Skeletal muscle tissue (tissue), 4 donors: ENCODE results near the gene HHIPL1. TPM values are rescaled to one million over a fixed set of nuclear protein-coding genes. Genes with fewer than 3 reads are reported as not detected.

Experiments used
- H3K27ac ChIP-seq: one replicate; pipeline ENCODE4 v1.7.0; 2013; ENCODE audit warnings: mild to moderate bottlenecking, low read depth, low read length, inconsistent platforms
- H3K27me3 ChIP-seq, 3 donors: one replicate each; pipeline ENCODE4 v1.7.0; 2013; ENCODE audit warnings: low read length in 3 of 3; ENCODE audit not compliant: control insufficient read depth in 3 of 3, insufficient read depth in 3 of 3
- H3K36me3 ChIP-seq, 3 donors: one replicate each; pipeline ENCODE4 v1.7.0; 2013; ENCODE audit warnings: low read length in 3 of 3; ENCODE audit not compliant: control insufficient read depth in 3 of 3, insufficient read depth in 3 of 3
- H3K4me1 ChIP-seq, 3 donors: one replicate each; pipeline ENCODE4 v1.7.0; 2013; ENCODE audit warnings: low read length in 3 of 3, mild to moderate bottlenecking in 3 of 3; ENCODE audit not compliant: control insufficient read depth in 3 of 3, insufficient read depth in 3 of 3
- H3K4me3 ChIP-seq, 3 donors: one replicate each; pipeline ENCODE4 v1.7.0; 2013; ENCODE audit warnings: low read length in 3 of 3
- H3K9ac ChIP-seq, 3 donors: one replicate each; pipeline ENCODE4 v1.7.0; 2013; ENCODE audit warnings: low read length in 3 of 3, mild to moderate bottlenecking in 3 of 3, moderate library complexity in 2 of 3, low read depth in 1 of 3
- H3K9me3 ChIP-seq, 3 donors: one replicate each; pipeline ENCODE4 v1.7.0; 2013; ENCODE audit warnings: low read length in 3 of 3; ENCODE audit not compliant: control insufficient read depth in 3 of 3
- total RNA-seq: library from RNA; depleted of rRNA; stranded (reverse); fragments of >200 nt; gene quantifications from one replicate; pipeline ENCODE4 v1.2.3, GENCODE V29; 2014
- donor health status: Osteomylitis.

Gene HHIPL1
- total RNA-seq, 1 donor from 2014 or later: 2.6 TPM

GRCh38 chr14:99707420-99707819 is 62.5 kb downstream of the HHIPL1 start:
- no peaks in the 10 kb centered on the region for H3K4me1 ChIP-seq
- H3K9me3 ChIP-seq: peaks cover 4 to 8% (median 6%) of the 10 kb centered on the region in 3 donors
- peaks cover 0 to 8% (median 0%) of the 10 kb centered on the region in 3 donors for H3K36me3 ChIP-seq
- H3K4me3 ChIP-seq: no peak overlapping the region
- H3K9ac ChIP-seq: no peak overlapping the region
- H3K27ac ChIP-seq: no peak overlapping the region
- no peaks in the 10 kb centered on the region for H3K27me3 ChIP-seq

DNA sequence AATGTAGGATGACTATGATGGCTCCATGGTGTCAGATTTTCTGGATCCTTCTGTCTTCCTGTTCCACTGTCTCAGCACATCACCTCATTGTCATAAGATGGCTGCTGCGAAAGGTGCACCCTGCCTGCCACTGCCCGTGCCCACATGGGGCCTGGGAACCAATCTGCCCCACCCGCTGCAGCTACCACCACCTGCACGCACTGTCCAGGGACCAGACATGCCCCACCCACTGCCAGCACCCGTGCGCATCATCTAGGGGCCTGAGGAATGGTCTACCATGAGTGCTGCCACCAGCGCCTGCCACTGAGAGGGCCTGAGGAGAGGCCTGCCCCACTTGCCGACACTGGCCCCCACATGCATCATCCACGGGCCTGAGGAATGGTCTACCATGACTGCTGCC is 63.0 kb downstream of the HHIPL1 start:
- Histone ChIP-seq H3K4me1 (no peaks in the 10 kb centered on the region), H3K4me3 (no peak overlapping the region), H3K27ac (no peak overlapping the region), H3K9me3 (peaks cover 4 to 7% (median 6%) of the 10 kb centered on the region in 3 donors), H3K9ac (no peak overlapping the region), H3K27me3 (no peaks in the 10 kb centered on the region), H3K36me3 (peaks cover 0 to 8% (median 0%) of the 10 kb centered on the region in 3 donors)

DNA sequence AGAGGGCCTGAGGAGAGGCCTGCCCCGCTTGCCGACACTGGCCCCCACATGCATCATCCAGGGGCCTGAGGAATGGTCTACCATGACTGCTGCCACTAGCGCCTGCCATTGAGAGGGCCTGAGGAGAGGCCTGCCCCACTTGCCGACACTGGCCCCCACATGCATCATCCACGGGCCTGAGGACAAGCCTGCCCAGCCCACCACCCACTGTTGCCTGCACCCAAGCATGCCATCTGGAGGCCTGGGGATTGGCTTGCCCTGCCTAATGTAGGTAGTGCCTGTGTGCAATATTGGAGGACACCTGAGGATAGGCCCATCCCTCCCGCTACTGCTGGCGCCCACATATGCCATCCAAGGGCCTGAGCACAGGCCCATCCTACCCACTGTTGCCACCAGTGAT is 63.5 kb downstream of the HHIPL1 start:
- Histone ChIP-seq H3K4me3 (no peak overlapping the region), H3K27ac (no peak overlapping the region), H3K9ac (no peak overlapping the region), H3K4me1 (no peaks in the 10 kb centered on the region), H3K27me3 (no peaks in the 10 kb centered on the region), H3K36me3 (peaks cover 0 to 8% (median 0%) of the 10 kb centered on the region in 3 donors), H3K9me3 (peaks cover 0 to 2% (median 2%) of the 10 kb centered on the region in 3 donors)

GRCh38 chr14:99713972-99714371 is 69.0 kb downstream of the HHIPL1 start:
- H3K9ac ChIP-seq: no peak overlapping the region
- no peaks in the 10 kb centered on the region for H3K4me1 ChIP-seq
- no peaks in the 10 kb centered on the region for H3K9me3 ChIP-seq
- no peak overlapping the region for H3K27ac ChIP-seq
- H3K36me3 ChIP-seq: no peaks in the 10 kb centered on the region
- H3K27me3 ChIP-seq: no peaks in the 10 kb centered on the region
- H3K4me3 ChIP-seq: no peak overlapping the region

DNA sequence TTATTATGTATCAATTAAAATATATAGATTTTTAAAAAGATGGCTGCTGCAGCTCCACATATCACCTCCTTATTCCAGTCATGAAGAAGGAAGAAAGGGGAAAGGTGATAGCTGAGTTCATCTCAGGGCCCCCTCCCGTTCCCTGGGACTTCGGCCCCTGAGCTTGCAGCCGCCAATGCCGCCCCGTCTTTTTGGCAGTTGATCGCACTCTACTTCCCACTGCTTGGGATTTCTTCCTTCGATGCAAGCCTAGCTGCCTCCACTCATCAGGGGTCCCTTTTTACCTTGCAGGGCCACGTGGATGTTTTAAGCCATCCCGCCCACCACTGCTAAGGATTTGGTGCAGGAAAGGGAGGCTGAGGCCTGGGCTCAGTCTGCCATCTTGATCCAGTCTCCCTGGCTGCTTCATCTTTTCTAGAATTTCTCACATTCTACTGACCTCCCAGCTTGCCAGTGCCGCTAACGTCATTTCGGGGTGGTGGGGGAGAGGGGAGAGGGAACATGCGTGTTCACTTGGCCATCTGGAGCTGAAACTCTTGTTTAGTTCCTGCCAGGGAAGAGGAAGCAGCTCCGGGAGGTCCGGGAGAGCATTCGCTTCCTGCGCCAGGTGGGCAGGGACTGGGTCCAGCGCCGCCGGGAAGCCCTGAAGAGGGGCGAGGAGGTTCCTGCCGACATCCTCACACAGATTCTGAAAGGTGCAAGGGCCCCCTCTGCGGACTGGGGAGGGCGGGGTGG is 70.5 kb downstream of the HHIPL1 start:
- Histone ChIP-seq H3K36me3 (no peaks in the 10 kb centered on the region), H3K4me1 (no peaks in the 10 kb centered on the region), H3K27ac (no peak overlapping the region), H3K9me3 (no peaks in the 10 kb centered on the region), H3K4me3 (no peak overlapping the region), H3K27me3 (no peaks in the 10 kb centered on the region), H3K9ac (no peak overlapping the region)

DNA sequence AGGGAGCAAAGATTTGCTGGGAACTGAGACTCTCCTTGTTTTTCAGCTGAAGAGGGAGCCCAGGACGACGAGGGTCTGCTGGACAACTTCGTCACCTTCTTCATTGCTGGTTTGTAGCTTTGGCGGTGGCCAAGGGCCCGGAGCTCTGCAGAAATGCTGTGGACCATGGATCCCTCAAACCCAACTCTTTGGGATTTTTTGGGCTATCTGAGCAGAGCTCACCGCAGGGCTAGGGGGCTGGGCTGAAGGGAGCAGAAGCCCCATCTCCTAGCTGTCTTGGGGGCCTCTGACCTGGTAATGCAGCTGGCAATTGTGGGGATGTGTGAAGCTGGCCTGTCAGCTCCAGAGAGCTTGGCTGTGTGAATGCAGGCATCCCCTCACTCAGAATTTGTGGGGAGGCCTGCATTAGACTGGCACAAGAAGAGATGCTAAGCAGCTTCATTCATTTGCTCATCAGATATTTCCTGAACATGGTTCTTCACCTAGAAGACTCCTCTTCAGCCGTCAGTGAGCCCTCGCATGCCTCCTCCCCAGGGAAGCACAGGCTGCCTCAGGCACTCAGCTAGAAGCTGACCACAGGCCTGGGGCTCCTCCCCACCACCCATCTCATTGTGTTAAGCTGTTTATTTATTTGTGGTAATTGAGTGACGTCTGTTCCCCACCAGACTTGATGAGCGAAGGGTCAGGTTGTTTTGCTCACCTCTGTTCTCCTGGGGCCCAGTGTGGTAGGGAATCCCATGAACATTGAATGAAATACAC is 71.3 kb downstream of the HHIPL1 start:
- Histone ChIP-seq H3K4me1 (no peaks in the 10 kb centered on the region), H3K27me3 (no peaks in the 10 kb centered on the region), H3K9ac (no peak overlapping the region), H3K27ac (no peak overlapping the region), H3K9me3 (no peaks in the 10 kb centered on the region), H3K4me3 (no peak overlapping the region), H3K36me3 (no peaks in the 10 kb centered on the region)

DNA sequence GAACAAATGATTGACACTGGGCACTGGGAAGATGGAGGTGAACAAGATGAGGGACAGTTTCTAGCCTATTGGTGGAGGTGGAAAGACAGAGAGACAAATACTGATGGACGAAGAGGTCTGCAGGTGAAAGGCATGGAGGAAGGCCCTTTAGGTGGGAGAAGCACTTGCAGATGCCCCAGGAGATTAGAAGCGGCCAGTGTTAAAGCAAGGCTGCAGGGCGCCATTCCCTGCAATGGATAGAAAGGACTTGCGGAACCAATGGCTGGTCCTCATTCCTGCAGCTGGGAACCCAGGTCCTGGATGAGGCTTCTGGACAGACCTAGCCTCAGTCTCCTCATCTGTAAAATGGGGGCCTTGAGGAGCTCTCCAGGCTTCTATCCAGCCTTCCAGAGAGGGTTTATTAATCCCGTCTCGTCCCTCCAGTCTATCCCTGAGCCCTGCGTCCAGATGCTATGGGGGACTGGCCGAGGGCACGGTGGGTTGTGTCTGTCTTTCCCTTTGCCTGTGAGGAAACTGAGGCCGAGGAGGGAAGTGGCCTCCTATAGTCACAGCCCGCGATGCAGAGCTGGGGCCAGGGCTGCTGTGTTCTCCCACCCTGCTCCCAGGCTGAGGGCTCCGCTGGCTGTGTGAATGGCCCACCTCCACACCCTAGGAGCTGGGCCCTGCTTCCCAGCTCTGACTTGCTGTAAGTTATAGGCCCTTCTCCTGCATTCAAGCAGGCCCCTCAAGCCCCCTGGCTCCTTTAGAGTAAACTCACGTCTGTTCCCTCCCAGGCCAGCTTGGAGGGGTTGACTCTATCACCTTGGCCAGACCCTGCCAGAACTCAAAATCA is 72.1 kb downstream of the HHIPL1 start:
- Histone ChIP-seq H3K27ac (no peak overlapping the region), H3K9me3 (no peaks in the 10 kb centered on the region), H3K27me3 (no peaks in the 10 kb centered on the region), H3K4me1 (no peaks in the 10 kb centered on the region), H3K36me3 (no peaks in the 10 kb centered on the region), H3K4me3 (no peak overlapping the region), H3K9ac (no peak overlapping the region)

GRCh38 chr14:99717682-99718013 is 72.7 kb downstream of the HHIPL1 start:
- Histone ChIP-seq H3K9ac (no peak overlapping the region), H3K27ac (no peak overlapping the region), H3K4me1 (no peaks in the 10 kb centered on the region), H3K9me3 (no peaks in the 10 kb centered on the region), H3K36me3 (no peaks in the 10 kb centered on the region), H3K4me3 (no peak overlapping the region), H3K27me3 (no peaks in the 10 kb centered on the region)

GRCh38 chr14:99718031-99718810 is 73.3 kb downstream of the HHIPL1 start:
- H3K4me1 ChIP-seq: no peaks in the 10 kb centered on the region
- no peaks in the 10 kb centered on the region for H3K27me3 ChIP-seq
- no peaks in the 10 kb centered on the region for H3K36me3 ChIP-seq
- no peak overlapping the region for H3K4me3 ChIP-seq
- no peak overlapping the region for H3K9ac ChIP-seq
- H3K27ac ChIP-seq: no peak overlapping the region
- no peaks in the 10 kb centered on the region for H3K9me3 ChIP-seq
